GM12872 (cell line): ENCODE measurements around the gene DAAM2.

Source experiments
- CTCF ChIP-seq: IDR thresholded peaks from 3 replicates; pipeline ENCODE4 v1.5.1; 2011; ENCODE audit warnings: low read depth, mild to moderate bottlenecking, low read length, moderate library complexity; ENCODE audit not compliant: insufficient read depth

Gene DAAM2

GRCh38 chr6:39791850-39792539, at the start of gene DAAM2:
Gene DAAM2, plus strand, starts transcription at chr6:39792376. Its CDS starts 63,927 bp downstream, at chr6:39856303.
- TF ChIP-seq CTCF, result peak; percentile 23; the same call in 1 of the 3 replicates

GRCh38 chr6:39746795-39747194, 45.4 kb upstream of the DAAM2 start:
- TF ChIP-seq CTCF, result no peak

GRCh38 chr6:39752835-39753724, 39.1 kb upstream of the DAAM2 start:
- no peak for TF ChIP-seq CTCF

- no peak for TF ChIP-seq CTCF
Measured at GRCh38 chr6:39753725-39754045, 38.5 kb upstream of the DAAM2 start.

GRCh38 chr6:39754514-39755115, 37.6 kb upstream of the DAAM2 start:
- TF ChIP-seq CTCF, result no peak

- TF ChIP-seq CTCF, result no peak
Measured at GRCh38 chr6:39755231-39755630, 36.9 kb upstream of the DAAM2 start.

- no peak for TF ChIP-seq CTCF
Measured at GRCh38 chr6:39756582-39756981, 35.6 kb upstream of the DAAM2 start.
